Sigmoid colon (tissue), 7 donors: ENCODE measurements around the gene KDM5A. TPM values are rescaled to one million over a fixed set of nuclear protein-coding genes. Genes with fewer than 3 reads are reported as not detected.

ENCODE experiments used
- DNase-seq: peaks from one replicate; pipeline ENCODE4 v3.0.0-alpha.2; 2019
- H3K27ac ChIP-seq, 4 donors: fragments of 200-600 bp; sonication (generic); one replicate each; pipeline ENCODE4 v1.5.1; 2016 to 2019; ENCODE audit warnings: mild to moderate bottlenecking in 1 of 4
- H3K27me3 ChIP-seq, 3 donors: fragments of 200-600 bp; sonication (generic); one replicate each; pipeline ENCODE4 v1.5.1; 2019; ENCODE audit warnings: mild to moderate bottlenecking in 1 of 3
- H3K36me3 ChIP-seq, 4 donors: fragments of 200-600 bp; sonication (generic); one replicate each; pipeline ENCODE4 v1.5.1; 2016 to 2019
- H3K4me1 ChIP-seq, 4 donors: fragments of 200-600 bp; sonication (generic); one replicate each; pipeline ENCODE4 v1.5.1; 2017 to 2019
- H3K4me3 ChIP-seq, 4 donors: fragments of 200-600 bp; sonication (generic); one replicate each; pipeline ENCODE4 v1.5.1; 2017 to 2019; ENCODE audit warnings: mild to moderate bottlenecking in 2 of 4, moderate library complexity in 1 of 4
- H3K9me3 ChIP-seq, 4 donors: fragments of 200-600 bp in 3 of 4; sonication (generic) in 3 of 4; one replicate each; pipeline versions ENCODE4 v1.5.1 to v1.6.1; 2013 to 2019
- CTCF ChIP-seq, 4 experiments: fragments of 450-650 bp in 3 of 4; fragments of 200-600 bp in 1 of 4; IDR thresholded peaks; one replicate each; pipeline ENCODE4 v1.5.1; 2016 to 2019; ENCODE audit warnings: antibody characterized with exemption in 4 of 4, mild to moderate bottlenecking in 3 of 4, moderate library complexity in 2 of 4
- EP300 ChIP-seq, 4 donors: sonication (generic); formaldehyde crosslinking; IDR thresholded peaks; one replicate each; pipeline ENCODE4 v1.6.1; 2017; ENCODE audit warnings: antibody characterized with exemption in 4 of 4
- POLR2A ChIP-seq, 2 donors: fragments of 450-650 bp; IDR thresholded peaks; one replicate each; pipeline ENCODE4 v1.6.1; 2016; ENCODE audit warnings: antibody characterized with exemption in 2 of 2, mild to moderate bottlenecking in 2 of 2, moderate library complexity in 2 of 2
- POLR2AphosphoS5 ChIP-seq, 4 donors: sonication (generic); formaldehyde crosslinking; IDR thresholded peaks; one replicate each; pipeline ENCODE4 v1.6.1; 2017; ENCODE audit warnings: antibody characterized with exemption in 4 of 4
- WGBS, 2 donors: extraction: QIAGEN DNeasy Blood & Tissue Kit; methylation state at CpG; one replicate each; pipeline ENCODE4 v1.1.7; 2013; 5-methylcytosine and 5-hydroxymethylcytosine counted together
- intact Hi-C: fragments of 100-400 bp; cut with DNase I; formaldehyde crosslinking; loops from one replicate; pipeline ENCODE4 v1.15.1; 2023
- polyA plus RNA-seq, 3 donors: library from polyadenylated mRNA; stranded (reverse); fragments of 200-250 nt; gene quantifications; one replicate each; pipeline ENCODE4 v1.2.3, GENCODE V29; 2013
- total RNA-seq, 4 donors: library from RNA; depleted of rRNA; stranded (reverse); fragments of >200 nt; gene quantifications; one replicate each; pipeline ENCODE4 v1.1.0, GENCODE V29; 2016
- donor health status: healthy with polysubstance abuse.
- donor health status: Bipolar disorder and iron deficiency.
- donor health status: healthy.

KDM5A gene
- total and polyA plus RNA-seq, 7 donors = 5.4 to 65.6 (median 34.2) TPM

DNA sequence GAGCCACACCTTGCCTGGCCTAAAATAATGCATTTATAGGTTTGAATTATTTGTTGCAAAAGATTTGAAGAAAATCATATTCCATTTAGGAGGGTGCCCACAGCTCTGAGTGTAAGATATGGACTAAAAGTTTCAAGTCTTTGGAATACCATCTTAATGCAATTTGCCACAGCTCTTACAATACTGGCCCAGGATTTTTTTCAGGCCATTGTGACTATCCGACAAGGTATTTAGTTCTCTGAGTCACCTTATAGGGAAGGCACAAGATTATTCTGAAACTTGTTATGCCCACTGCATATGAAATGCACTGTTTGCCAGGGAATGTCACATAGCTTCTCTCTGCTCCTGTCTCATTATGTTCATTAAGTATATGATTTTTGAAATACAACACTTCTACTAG is 96.9 kb downstream of the KDM5A start:
- 97 to 99% methylated on average over 1 of the region's 1 CpG for WGBS, 2 donors
- intact Hi-C loops = no loop called here
- no peaks in the 10 kb centered on the region for H3K9me3 ChIP-seq

DNA sequence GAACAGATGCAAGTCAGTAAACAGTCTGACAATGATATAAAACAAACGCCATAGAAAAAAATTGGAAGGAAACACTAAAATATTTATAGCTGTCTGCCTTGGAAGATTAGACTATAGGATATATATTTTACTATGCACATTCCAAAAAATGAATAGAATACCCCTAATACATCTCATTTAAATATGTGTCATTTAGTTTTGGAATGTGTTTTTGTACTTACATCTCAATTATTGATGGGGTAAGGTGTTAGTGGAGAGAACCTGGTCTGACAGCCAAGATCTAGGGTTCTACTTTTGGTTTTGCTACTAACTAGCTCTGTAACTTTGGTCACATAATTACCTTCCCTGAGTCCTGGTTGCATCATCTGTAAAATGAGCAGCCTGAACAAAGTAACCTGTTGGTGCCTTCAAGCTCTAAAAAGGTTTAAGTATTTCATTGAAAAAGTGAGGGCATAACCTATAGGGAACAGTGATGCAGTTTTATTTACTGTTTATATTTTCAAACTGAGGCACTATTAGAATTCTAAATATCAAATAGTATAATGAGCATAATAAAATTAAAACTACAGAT is 97.9 kb downstream of the KDM5A start:
- no peak overlapping the region for H3K27ac ChIP-seq

More for the DNA sequence above, 96.9 kb downstream of the KDM5A start:
- Histone ChIP-seq H3K27ac (no peak overlapping the region), H3K4me1 (no peaks in the 10 kb centered on the region), H3K4me3 (no peak overlapping the region), H3K27me3 (no peaks in the 10 kb centered on the region), H3K36me3 (peaks cover 17 to 76% (median 37%) of the 10 kb centered on the region in 4 donors)
- no peak for TF ChIP-seq EP300 (IDR thresholded peaks at IDR 0.05)
- TF ChIP-seq POLR2A (IDR thresholded peaks at IDR 0.05) = no peak
- TF ChIP-seq POLR2AphosphoS5 (IDR thresholded peaks at IDR 0.05) = no peak
- no peak for TF ChIP-seq CTCF (IDR thresholded peaks at IDR 0.05)
- DNase-seq = no peak

DNA sequence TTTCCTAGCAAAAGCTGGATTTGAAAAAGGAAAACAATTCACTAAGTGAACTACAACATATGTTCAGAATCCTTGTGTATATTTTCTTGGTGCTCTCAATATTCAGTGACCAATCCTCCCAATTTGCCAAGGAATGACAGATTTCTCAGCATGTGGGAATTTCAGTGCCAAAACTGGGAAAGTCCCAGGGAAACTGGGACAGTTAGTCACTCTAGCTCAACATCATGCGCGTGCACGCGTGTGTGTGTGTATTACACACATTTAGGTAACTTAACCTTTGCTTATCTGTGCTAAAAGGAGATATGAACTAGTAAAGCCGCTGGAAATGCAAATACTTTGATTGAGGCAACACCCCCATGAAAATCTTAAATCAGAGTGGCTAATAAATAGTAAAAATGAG is 100.4 kb downstream of the KDM5A start:
- no peak for DNase-seq
- Histone ChIP-seq H3K27ac (no peak overlapping the region), H3K4me3 (no peak overlapping the region), H3K27me3 (no peaks in the 10 kb centered on the region), H3K9me3 (no peaks in the 10 kb centered on the region), H3K4me1 (no peaks in the 10 kb centered on the region), H3K36me3 (peaks cover 18 to 64% (median 34%) of the 10 kb centered on the region in 4 donors)
- WGBS, 2 donors = 81 to 89% methylated on average over 5 of the region's 5 CpGs
- no peak for TF ChIP-seq EP300 (IDR thresholded peaks at IDR 0.05)
- TF ChIP-seq POLR2A (IDR thresholded peaks at IDR 0.05) = no peak
- no peak for TF ChIP-seq POLR2AphosphoS5 (IDR thresholded peaks at IDR 0.05)
- no peak for TF ChIP-seq CTCF (IDR thresholded peaks at IDR 0.05)
- intact Hi-C loops = no loop called here

More for the DNA sequence above, 97.9 kb downstream of the KDM5A start:
- Histone ChIP-seq H3K27me3 (no peaks in the 10 kb centered on the region), H3K9me3 (no peaks in the 10 kb centered on the region), H3K4me1 (no peaks in the 10 kb centered on the region), H3K4me3 (no peak overlapping the region), H3K36me3 (peaks cover 19 to 66% (median 33%) of the 10 kb centered on the region in 4 donors)
- intact Hi-C loops = no loop called here
- WGBS, 2 donors = 63 to 64% methylated on average over 1 of the region's 1 CpG
- TF ChIP-seq POLR2A (IDR thresholded peaks at IDR 0.05) (no peak), CTCF (IDR thresholded peaks at IDR 0.05) (no peak), EP300 (IDR thresholded peaks at IDR 0.05) (no peak), POLR2AphosphoS5 (IDR thresholded peaks at IDR 0.05) (no peak)
- DNase-seq = no peak

GRCh38 chr12:286531-287300 is 102.4 kb downstream of the KDM5A start:
- Histone ChIP-seq H3K4me3 (no peak overlapping the region), H3K9me3 (no peaks in the 10 kb centered on the region), H3K4me1 (no peaks in the 10 kb centered on the region), H3K27ac (no peak overlapping the region), H3K36me3 (peaks cover 9 to 63% (median 20%) of the 10 kb centered on the region in 4 donors), H3K27me3 (no peaks in the 10 kb centered on the region)
- 90 to 93% methylated on average over 5 of the region's 5 CpGs for WGBS, 2 donors
- no peak for TF ChIP-seq POLR2AphosphoS5 (IDR thresholded peaks at IDR 0.05)
- TF ChIP-seq POLR2A (IDR thresholded peaks at IDR 0.05) = no peak
- no peak for TF ChIP-seq CTCF (IDR thresholded peaks at IDR 0.05)
- no peak for TF ChIP-seq EP300 (IDR thresholded peaks at IDR 0.05)
- DNase-seq = no peak
- intact Hi-C loops = no loop called here
